Activated naive CD8-positive, alpha-beta T cell (primary cell): ENCODE measurements around the gene COPG1.

Source experiments
- H3K27ac Mint-ChIP-seq: one replicate; pipeline ENCODE4 v1.8.0; 2021; ENCODE audit warnings: mixed read lengths
- H3K27me3 Mint-ChIP-seq: one replicate; pipeline ENCODE4 v1.8.0; 2021; ENCODE audit warnings: mixed read lengths
- H3K36me3 Mint-ChIP-seq: one replicate; pipeline ENCODE4 v1.8.0; 2021; ENCODE audit warnings: mixed read lengths
- H3K4me1 Mint-ChIP-seq: one replicate; pipeline ENCODE4 v1.8.0; 2021; ENCODE audit warnings: low read depth, mixed read lengths
- H3K4me3 Mint-ChIP-seq: one replicate; pipeline ENCODE4 v1.8.0; 2021; ENCODE audit warnings: mild to moderate bottlenecking, mixed read lengths
- H3K9me3 Mint-ChIP-seq: one replicate; pipeline ENCODE4 v1.8.0; 2021; ENCODE audit warnings: low read depth, mixed read lengths

The COPG1 gene

GRCh38 chr3:129323651-129324294 is 74.4 kb downstream of the COPG1 start:
- Mint-ChIP-seq H3K27ac (no peak overlapping the region), H3K27me3 (no peaks in the 10 kb centered on the region), H3K4me1 (no peaks in the 10 kb centered on the region), H3K4me3 (no peak overlapping the region), H3K9me3 (no peaks in the 10 kb centered on the region), H3K36me3 (no peaks in the 10 kb centered on the region)

GRCh38 chr3:129324855-129325254 is 75.4 kb downstream of the COPG1 start:
- Mint-ChIP-seq H3K4me1 (no peaks in the 10 kb centered on the region), H3K27me3 (no peaks in the 10 kb centered on the region), H3K36me3 (no peaks in the 10 kb centered on the region), H3K27ac (no peak overlapping the region), H3K9me3 (no peaks in the 10 kb centered on the region), H3K4me3 (no peak overlapping the region)

GRCh38 chr3:129325383-129325782 is 76.0 kb downstream of the COPG1 start:
- Mint-ChIP-seq H3K27ac (no peak overlapping the region), H3K27me3 (no peaks in the 10 kb centered on the region), H3K36me3 (no peaks in the 10 kb centered on the region), H3K9me3 (no peaks in the 10 kb centered on the region), H3K4me3 (no peak overlapping the region), H3K4me1 (peaks cover 2% of the 10 kb centered on the region)

GRCh38 chr3:129326138-129326537 is 76.7 kb downstream of the COPG1 start:
- H3K4me1 Mint-ChIP-seq = peaks cover 2% of the 10 kb centered on the region
- no peaks in the 10 kb centered on the region for H3K9me3 Mint-ChIP-seq
- H3K36me3 Mint-ChIP-seq = no peaks in the 10 kb centered on the region
- H3K27me3 Mint-ChIP-seq = no peaks in the 10 kb centered on the region
- H3K4me3 Mint-ChIP-seq = no peak overlapping the region
- H3K27ac Mint-ChIP-seq = no peak overlapping the region

GRCh38 chr3:129326595-129326994 is 77.2 kb downstream of the COPG1 start:
- no peaks in the 10 kb centered on the region for H3K36me3 Mint-ChIP-seq
- H3K27ac Mint-ChIP-seq = no peak overlapping the region
- no peaks in the 10 kb centered on the region for H3K9me3 Mint-ChIP-seq
- H3K4me3 Mint-ChIP-seq = no peak overlapping the region
- H3K4me1 Mint-ChIP-seq = peaks cover 2% of the 10 kb centered on the region
- H3K27me3 Mint-ChIP-seq = no peaks in the 10 kb centered on the region
